ENCODE data around the gene RRAGC.
"Not testable (repeated sequence)": the region's sequence is repeated elsewhere in the genome, so short reads cannot be mapped to it uniquely, and the experiment has no call there.

DNA sequence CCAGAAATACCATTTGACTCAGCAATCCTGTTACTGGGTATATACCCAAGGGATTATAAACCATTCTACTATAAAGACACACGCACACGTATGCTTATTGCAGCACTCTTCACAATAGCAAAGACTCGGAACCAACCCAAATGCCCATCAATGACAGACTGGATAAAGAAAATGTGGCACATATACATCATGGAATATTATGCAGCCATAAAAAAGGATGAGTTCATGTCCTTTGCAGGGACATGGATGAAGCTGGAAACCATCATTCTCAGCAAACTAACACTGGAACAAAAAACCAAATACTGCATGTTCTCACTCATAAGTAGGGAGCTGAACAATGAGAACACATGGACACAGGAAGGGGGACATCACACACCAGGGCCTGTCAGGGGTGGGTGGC is 14.5 kb downstream of the RRAGC start:
- TF ChIP-seq, protein P1, sequence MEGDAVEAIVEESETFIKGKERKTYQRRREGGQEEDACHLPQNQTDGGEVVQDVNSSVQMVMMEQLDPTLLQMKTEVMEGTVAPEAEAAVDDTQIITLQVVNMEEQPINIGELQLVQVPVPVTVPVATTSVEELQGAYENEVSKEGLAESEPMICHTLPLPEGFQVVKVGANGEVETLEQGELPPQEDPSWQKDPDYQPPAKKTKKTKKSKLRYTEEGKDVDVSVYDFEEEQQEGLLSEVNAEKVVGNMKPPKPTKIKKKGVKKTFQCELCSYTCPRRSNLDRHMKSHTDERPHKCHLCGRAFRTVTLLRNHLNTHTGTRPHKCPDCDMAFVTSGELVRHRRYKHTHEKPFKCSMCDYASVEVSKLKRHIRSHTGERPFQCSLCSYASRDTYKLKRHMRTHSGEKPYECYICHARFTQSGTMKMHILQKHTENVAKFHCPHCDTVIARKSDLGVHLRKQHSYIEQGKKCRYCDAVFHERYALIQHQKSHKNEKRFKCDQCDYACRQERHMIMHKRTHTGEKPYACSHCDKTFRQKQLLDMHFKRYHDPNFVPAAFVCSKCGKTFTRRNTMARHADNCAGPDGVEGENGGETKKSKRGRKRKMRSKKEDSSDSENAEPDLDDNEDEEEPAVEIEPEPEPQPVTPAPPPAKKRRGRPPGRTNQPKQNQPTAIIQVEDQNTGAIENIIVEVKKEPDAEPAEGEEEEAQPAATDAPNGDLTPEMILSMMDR (conservative IDR thresholded peaks at IDR 0.05 in 1 of 2, IDR thresholded peaks at IDR 0.05 in 1 of 2; ENCODE audit: extremely low read depth in 1 of 2, insufficient read depth in 1 of 2, low read depth in 1 of 2, low read length in 2 of 2), result not testable (repeated sequence)
- not testable (repeated sequence) for TF ChIP-seq EZH2 (IDR thresholded peaks at IDR 0.05; ENCODE audit: borderline replicate concordance, low read length)
